Kidney epithelial cell (primary cell): ENCODE results near the gene IL7R. TPM values are rescaled to one million over a fixed set of nuclear protein-coding genes. Genes with fewer than 3 reads are reported as not detected.
"Not testable (repeated sequence)": the region's sequence is repeated elsewhere in the genome, so short reads cannot be mapped to it uniquely, and the experiment has no call there.

Experiments used
- DNase-seq: peaks from one replicate; pipeline ENCODE4 v3.0.0-alpha.2; 2010; ENCODE audit warnings: low read depth
- H3K27me3 ChIP-seq: 2 replicates; pipeline ENCODE4 v1.6.0; 2011; ENCODE audit warnings: low read length; ENCODE audit not compliant: control insufficient read depth, insufficient read depth
- H3K36me3 ChIP-seq: 2 replicates; pipeline ENCODE4 v1.5.1; 2011; ENCODE audit warnings: low read length; ENCODE audit not compliant: control insufficient read depth, insufficient read depth
- H3K4me3 ChIP-seq: 2 replicates; pipeline ENCODE4 v1.5.1; 2011; ENCODE audit warnings: low read depth, mild to moderate bottlenecking, control low read depth, low read length
- CTCF ChIP-seq: IDR thresholded peaks from 2 replicates; pipeline ENCODE4 v1.5.1; 2011; ENCODE audit warnings: mild to moderate bottlenecking, moderate library complexity, low read length, control low read depth, inconsistent platforms; ENCODE audit not compliant: insufficient read depth, poor library complexity, severe bottlenecking
- total RNA-seq: library from RNA; depleted of rRNA; stranded (reverse); fragments of >200 nt; gene quantifications from 2 replicates; pipeline ENCODE4 v1.2.3, GENCODE V29; 2015

IL7R gene
- total RNA-seq, 1 donor from 2014 or later: 1.6 TPM

GRCh38 chr5:35833224-35833623 is 23.5 kb upstream of the IL7R start:
- Histone ChIP-seq H3K4me3 (no peak overlapping the region), H3K27me3 (no peaks in the 10 kb centered on the region), H3K36me3 (no peaks in the 10 kb centered on the region)
- DNase-seq: no peak
- TF ChIP-seq CTCF: no peak

DNA sequence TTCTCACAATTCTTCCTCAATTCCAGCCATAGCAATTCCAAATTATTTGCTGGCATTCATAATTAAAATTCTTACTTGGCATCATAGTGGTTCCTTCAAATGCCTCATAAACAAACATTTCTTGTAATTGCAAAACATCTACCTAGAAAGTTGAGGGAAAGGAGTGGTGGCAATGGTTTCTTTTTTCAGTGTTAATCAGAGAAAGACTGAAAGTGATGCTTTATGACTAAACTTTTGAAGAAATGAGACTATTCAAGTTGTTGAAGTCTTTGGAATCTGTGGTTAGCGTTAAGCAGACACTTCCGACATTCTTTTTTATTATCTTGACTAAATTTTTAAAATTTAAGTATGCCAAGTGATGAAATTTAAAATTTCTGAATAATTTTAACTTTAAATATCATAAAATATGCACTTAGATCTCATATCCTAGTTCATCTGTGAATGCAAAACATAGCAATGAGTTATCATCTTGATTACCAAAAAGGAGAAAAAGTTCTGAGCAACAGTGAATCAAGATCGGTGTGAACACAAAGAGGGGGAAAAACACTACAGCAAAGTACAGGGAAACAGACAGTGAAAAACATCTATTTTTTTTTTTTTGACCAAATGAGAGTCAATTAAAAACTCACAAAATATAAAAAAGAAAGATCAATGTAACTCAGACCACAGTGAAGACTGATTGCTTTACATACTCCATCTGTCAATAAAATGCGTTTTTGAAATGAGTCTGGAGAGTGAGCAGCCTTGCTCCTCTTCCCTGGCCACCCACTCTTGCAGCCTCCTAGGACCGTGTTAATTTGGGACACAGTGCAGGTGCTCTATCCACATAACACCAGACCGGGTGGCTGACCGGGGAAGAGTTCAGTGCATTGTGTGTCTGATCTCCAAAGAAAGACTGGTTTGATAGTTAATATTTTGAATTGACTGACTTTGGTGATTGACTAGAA is 20.6 kb upstream of the IL7R start:
- Histone ChIP-seq H3K27me3 (no peaks in the 10 kb centered on the region), H3K4me3 (no peak overlapping the region), H3K36me3 (no peaks in the 10 kb centered on the region)
- no peak for TF ChIP-seq CTCF
- DNase-seq: no peak

DNA sequence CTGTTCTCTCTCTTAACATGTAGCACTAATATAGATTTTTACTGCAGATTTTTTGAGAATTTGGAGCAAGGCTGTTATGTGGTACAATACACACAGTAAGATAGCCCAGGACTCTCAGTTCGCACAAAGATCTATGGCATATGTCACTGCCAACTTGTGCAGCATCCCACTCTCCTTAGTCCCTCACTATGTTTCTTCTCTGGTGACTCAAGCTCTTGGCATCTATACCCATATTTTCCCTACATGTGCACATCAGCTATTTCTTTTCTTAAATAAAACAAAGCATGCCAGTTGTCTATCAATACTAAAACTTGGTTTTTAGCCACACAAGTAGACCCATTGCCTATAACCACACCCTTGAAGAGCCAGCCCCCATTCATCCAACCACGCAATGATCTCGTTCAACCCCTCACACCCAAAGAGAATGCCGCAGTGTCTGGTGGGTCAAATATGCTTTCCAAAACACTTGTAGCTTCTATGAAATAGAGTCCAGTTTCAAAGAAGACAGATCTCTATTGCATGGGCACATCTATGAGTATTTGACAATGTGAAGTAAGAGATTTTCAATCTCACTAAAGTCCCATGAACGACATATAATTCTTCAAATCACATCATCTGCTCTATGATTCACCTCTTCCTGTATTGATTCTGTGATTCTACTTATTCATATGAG is 18.2 kb upstream of the IL7R start:
- Histone ChIP-seq H3K36me3 (no peaks in the 10 kb centered on the region), H3K27me3 (no peaks in the 10 kb centered on the region), H3K4me3 (no peak overlapping the region)
- DNase-seq: no peak
- no peak for TF ChIP-seq CTCF

DNA sequence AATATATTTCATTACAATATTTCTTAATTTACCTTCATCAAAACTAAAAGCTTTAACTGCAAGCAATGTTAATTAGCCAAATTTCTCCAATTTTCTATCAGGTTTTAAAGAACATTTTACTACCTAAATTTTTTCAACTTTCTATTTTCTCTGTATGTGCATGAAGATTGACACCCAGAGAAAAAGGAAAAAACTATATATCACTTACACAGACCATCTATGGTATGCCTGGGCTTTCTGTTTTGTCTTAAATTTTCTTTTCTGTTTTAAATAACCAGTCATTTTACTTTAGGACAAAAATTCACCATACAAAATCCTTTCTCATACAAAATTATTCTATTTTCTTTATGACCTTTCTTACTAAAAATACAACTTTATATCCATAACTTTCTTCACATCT is 13.8 kb upstream of the IL7R start:
- Histone ChIP-seq H3K4me3 (no peak overlapping the region), H3K27me3 (no peaks in the 10 kb centered on the region), H3K36me3 (no peaks in the 10 kb centered on the region)
- no peak for TF ChIP-seq CTCF
- DNase-seq: no peak

DNA sequence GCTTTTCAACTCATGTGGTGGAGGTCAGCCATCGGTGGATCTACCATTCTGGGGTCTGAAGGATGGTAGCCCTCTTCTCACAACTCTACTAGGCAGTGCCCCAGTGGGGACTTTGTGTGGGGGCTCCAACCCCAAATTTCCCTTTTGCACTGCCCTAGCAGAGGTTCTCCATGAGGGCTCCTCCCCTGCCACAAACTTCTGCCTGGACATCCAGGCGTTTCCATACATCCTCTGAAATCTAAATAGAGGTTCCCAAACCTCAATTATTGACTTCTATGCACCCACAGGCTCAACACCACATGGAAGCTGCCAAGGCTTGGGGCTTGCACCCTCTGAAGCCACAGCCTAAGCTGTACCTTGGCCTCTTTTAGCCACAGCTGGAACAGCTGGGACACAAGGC is 11.2 kb upstream of the IL7R start:
- not testable (repeated sequence) for H3K27me3 ChIP-seq, DNase-seq, H3K4me3 ChIP-seq, H3K36me3 ChIP-seq

DNA sequence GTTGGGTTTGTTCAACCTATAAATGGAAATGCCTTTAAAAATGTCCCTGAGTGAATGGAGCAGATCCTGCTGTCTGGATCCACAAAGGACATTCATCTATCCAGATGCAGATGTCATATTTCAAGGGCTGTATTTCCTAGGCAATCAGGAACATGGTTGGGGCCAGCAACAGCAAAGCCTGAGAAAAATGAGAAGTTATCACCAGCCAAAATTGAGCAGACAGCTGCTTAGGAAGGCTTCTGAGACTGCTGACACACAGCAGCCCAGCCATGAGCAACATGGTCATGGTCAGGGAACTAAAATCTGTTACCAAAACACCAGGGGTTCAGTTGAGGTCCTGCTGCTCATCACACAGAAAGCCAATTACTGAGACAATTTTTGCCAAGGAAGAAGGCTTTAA is 9.2 kb upstream of the IL7R start:
- TF ChIP-seq CTCF: no peak
- DNase-seq: no peak
- Histone ChIP-seq H3K36me3 (no peaks in the 10 kb centered on the region), H3K4me3 (no peak overlapping the region), H3K27me3 (no peaks in the 10 kb centered on the region)
